Osteocyte (in vitro differentiated cells): ENCODE results near the gene NHLH2. TPM values are rescaled to one million over a fixed set of nuclear protein-coding genes. Genes with fewer than 3 reads are reported as not detected.

Source experiments
- DNase-seq: peaks from one replicate; pipeline ENCODE4 v3.0.0; 2021; ENCODE audit warnings: mixed read lengths; ENCODE audit not compliant: unreplicated experiment; ENCODE audit errors: extremely low spot score
- H3K27ac Mint-ChIP-seq: one replicate; pipeline ENCODE4 v1.8.0; 2021; ENCODE audit warnings: mild to moderate bottlenecking, mixed read lengths; ENCODE audit not compliant: unreplicated experiment
- H3K27me3 Mint-ChIP-seq: one replicate; pipeline ENCODE4 v1.8.0; 2021; ENCODE audit warnings: mixed read lengths; ENCODE audit not compliant: unreplicated experiment
- H3K36me3 Mint-ChIP-seq: one replicate; pipeline ENCODE4 v1.8.0; 2021; ENCODE audit warnings: mixed read lengths; ENCODE audit not compliant: unreplicated experiment
- H3K4me1 Mint-ChIP-seq: one replicate; pipeline ENCODE4 v1.8.0; 2021; ENCODE audit warnings: mixed read lengths; ENCODE audit not compliant: unreplicated experiment
- H3K4me3 Mint-ChIP-seq: one replicate; pipeline ENCODE4 v1.8.0; 2021; ENCODE audit warnings: mild to moderate bottlenecking, moderate library complexity, mixed read lengths; ENCODE audit not compliant: unreplicated experiment
- H3K9me3 Mint-ChIP-seq: one replicate; pipeline ENCODE4 v1.8.0; 2021; ENCODE audit warnings: mixed read lengths; ENCODE audit not compliant: unreplicated experiment
- CTCF ChIP-seq: fragments of 200-600 bp; sonication (generic); IDR thresholded peaks from 2 replicates; pipeline ENCODE4 v1.5.0; 2021; ENCODE audit warnings: antibody characterized with exemption, mild to moderate bottlenecking, moderate library complexity
- total RNA-seq: library from RNA; stranded (reverse); gene quantifications from 2 replicates; pipeline ENCODE4 v1.2.1, GENCODE V29; 2021

The NHLH2 gene
- total RNA-seq, 1 donor from 2014 or later: not detected

GRCh38 chr1:115796897-115797296, 44.0 kb downstream of the NHLH2 start:
- Mint-ChIP-seq H3K27ac (no peak overlapping the region), H3K4me1 (no peaks in the 10 kb centered on the region), H3K4me3 (no peak overlapping the region), H3K27me3 (peaks cover 77% of the 10 kb centered on the region), H3K9me3 (no peaks in the 10 kb centered on the region), H3K36me3 (no peaks in the 10 kb centered on the region)
- DNase-seq: no peak
- no peak for TF ChIP-seq CTCF

- H3K4me3 Mint-ChIP-seq: no peak overlapping the region
- H3K9me3 Mint-ChIP-seq: no peaks in the 10 kb centered on the region
- DNase-seq: no peak
- TF ChIP-seq CTCF: no peak
- H3K4me1 Mint-ChIP-seq: no peaks in the 10 kb centered on the region
- H3K36me3 Mint-ChIP-seq: no peaks in the 10 kb centered on the region
- peaks cover 71% of the 10 kb centered on the region for H3K27me3 Mint-ChIP-seq
- H3K27ac Mint-ChIP-seq: no peak overlapping the region
These were observed 44.9 kb downstream of the NHLH2 start for GRCh38 chr1:115796036-115796435.

- TF ChIP-seq CTCF: no peak
- Mint-ChIP-seq H3K36me3 (no peaks in the 10 kb centered on the region), H3K4me3 (no peak overlapping the region), H3K4me1 (no peaks in the 10 kb centered on the region), H3K9me3 (no peaks in the 10 kb centered on the region), H3K27me3 (peaks cover 70% of the 10 kb centered on the region), H3K27ac (no peak overlapping the region)
- DNase-seq: no peak
These were observed 45.8 kb downstream of the NHLH2 start for GRCh38 chr1:115794976-115795639.

GRCh38 chr1:115793162-115793561, 47.8 kb downstream of the NHLH2 start:
- no peak for TF ChIP-seq CTCF
- no peaks in the 10 kb centered on the region for H3K36me3 Mint-ChIP-seq
- H3K4me3 Mint-ChIP-seq: no peak overlapping the region
- no peak for DNase-seq
- no peaks in the 10 kb centered on the region for H3K4me1 Mint-ChIP-seq
- peaks cover 63% of the 10 kb centered on the region for H3K27me3 Mint-ChIP-seq
- no peaks in the 10 kb centered on the region for H3K9me3 Mint-ChIP-seq
- H3K27ac Mint-ChIP-seq: no peak overlapping the region

GRCh38 chr1:115791816-115792215, 49.1 kb downstream of the NHLH2 start:
- Mint-ChIP-seq H3K36me3 (no peaks in the 10 kb centered on the region), H3K9me3 (peaks cover 5% of the 10 kb centered on the region), H3K27ac (no peak overlapping the region), H3K27me3 (peaks cover 59% of the 10 kb centered on the region), H3K4me1 (no peaks in the 10 kb centered on the region), H3K4me3 (no peak overlapping the region)
- TF ChIP-seq CTCF: no peak
- DNase-seq: no peak
